ENCODE data around the gene KRT76.

- TF ChIP-seq CTCF (IDR thresholded peaks at IDR 0.05; ENCODE audit: low read depth, low read length): no peak
- no peak for TF ChIP-seq EZH2phosphoT487 (IDR thresholded peaks at IDR 0.05; ENCODE audit: low read depth)
Observed at GRCh38 chr12:52763036-52763659, 14.0 kb downstream of the KRT76 start.
